H1 (cell line): ENCODE data around the gene BCL2L13. TPM values are rescaled to one million over a fixed set of nuclear protein-coding genes. Genes with fewer than 3 reads are reported as not detected.

Experiments used
- CTCF ChIA-PET: fragments of 300-600 bp; sonication (Branson Sonifier 250); formaldehyde crosslinking; loops from one replicate; lab custom pipeline; 2021; ENCODE audit not compliant: partially characterized antibody; lab: Charles Lee
- POLR2A ChIA-PET: fragments of 300-600 bp; sonication (Branson Sonifier 250); formaldehyde crosslinking; loops from one replicate; lab custom pipeline; 2021; ENCODE audit warnings: inconsistent platforms; ENCODE audit not compliant: partially characterized antibody; lab: Charles Lee
- DNase-seq, 2 experiments: peaks; one replicate each; pipeline versions ENCODE4 v3.0.0 to v3.0.0-alpha.2; 2010 to 2022; ENCODE audit warnings: low spot score in 2 of 2, low read depth in 1 of 2, mixed read lengths in 1 of 2
- FAIRE-seq: peaks from 2 replicates; lab custom pipeline; 2011; peaks lifted over from hg19 to GRCh38; lab: Jason Lieb, UNC
- H2AFZ ChIP-seq: 2 replicates; pipeline ENCODE4 v1.8.1; 2012; ENCODE audit warnings: low read length, inconsistent platforms
- H2AK5ac ChIP-seq: 2 replicates; pipeline ENCODE4 v1.6.1; 2013; ENCODE audit warnings: low read depth, low read length
- H2BK120ac ChIP-seq: replicated peaks from 2 replicates; pipeline ENCODE3; 2013; ENCODE audit warnings: low read depth, low read length, inconsistent platforms
- H2BK12ac ChIP-seq: 2 replicates; pipeline ENCODE4 v1.6.1; 2013; ENCODE audit warnings: low read depth, low read length
- H2BK15ac ChIP-seq: 2 replicates; pipeline ENCODE4 v1.6.1; 2013; ENCODE audit warnings: low read length
- H2BK20ac ChIP-seq: 2 replicates; pipeline ENCODE4 v1.6.1; 2013; ENCODE audit warnings: low read length
- H2BK5ac ChIP-seq: 2 replicates; pipeline ENCODE4 v1.6.1; 2013; ENCODE audit warnings: low read depth, low read length
- H3K14ac ChIP-seq: 2 replicates; pipeline ENCODE4 v1.6.1; 2013; ENCODE audit warnings: inconsistent platforms; ENCODE audit not compliant: insufficient read length
- H3K18ac ChIP-seq: 2 replicates; pipeline ENCODE4 v1.6.1; 2013; ENCODE audit warnings: low read length; ENCODE audit errors: extremely low read depth
- H3K23ac ChIP-seq: 2 replicates; pipeline ENCODE4 v1.6.1; 2013; ENCODE audit warnings: inconsistent platforms; ENCODE audit not compliant: insufficient read length
- H3K23me2 ChIP-seq: 2 replicates; pipeline ENCODE4 v1.6.1; 2013; ENCODE audit warnings: low read depth, low read length
- H3K27ac ChIP-seq: 2 replicates; pipeline ENCODE4 v1.6.1; 2011; ENCODE audit warnings: low read depth, low read length, inconsistent platforms
- H3K27me3 ChIP-seq, 4 experiments: replicated peaks in 1 of 4; 1 replicate in 1 of 4; 2 replicates in 3 of 4; pipeline versions ENCODE4 v1.6.1 to v1.8.1; 2011 to 2013; ENCODE audit warnings: low read length in 3 of 4, mild to moderate bottlenecking in 3 of 4, inconsistent platforms in 2 of 4, mixed read lengths in 2 of 4, moderate library complexity in 1 of 4; ENCODE audit not compliant: control insufficient read depth in 3 of 4, insufficient read depth in 3 of 4; ENCODE audit errors: extremely low read depth in 1 of 4
- H3K36me3 ChIP-seq, 4 experiments: 2 replicates each; pipeline versions ENCODE4 v1.6.1 to v1.8.1; 2011 to 2013; ENCODE audit warnings: mild to moderate bottlenecking in 4 of 4, low read length in 3 of 4, moderate library complexity in 2 of 4, control low read depth in 1 of 4, inconsistent platforms in 1 of 4; ENCODE audit not compliant: insufficient read depth in 4 of 4, control insufficient read depth in 2 of 4
- H3K4ac ChIP-seq: replicated peaks from 2 replicates; pipeline ENCODE3; 2013; ENCODE audit warnings: low read length, low read depth, mixed read lengths, inconsistent platforms; ENCODE audit not compliant: insufficient read length
- H3K4me1 ChIP-seq, 4 experiments: replicated peaks in 1 of 4; 1 replicate in 1 of 4; 2 replicates in 3 of 4; pipeline versions ENCODE4 v1.6.1 to v1.8.1; 2011 to 2013; ENCODE audit warnings: low read length in 3 of 4, inconsistent platforms in 2 of 4, mixed read lengths in 1 of 4; ENCODE audit not compliant: insufficient read depth in 4 of 4, control insufficient read depth in 3 of 4
- H3K4me2 ChIP-seq, 2 experiments: 2 replicates each; pipeline versions ENCODE4 v1.6.1 to v1.8.1; 2011 to 2013; ENCODE audit warnings: low read depth in 2 of 2, low read length in 2 of 2, control low read depth in 1 of 2, inconsistent platforms in 1 of 2, mild to moderate bottlenecking in 1 of 2; ENCODE audit not compliant: insufficient read depth in 1 of 2
- H3K4me3 ChIP-seq, 4 experiments: fragments of 200-600, 300-600 bp in 1 of 4; sonication (generic), shearing (Covaris generic), sonication (Bioruptor Twin) in 1 of 4; 2 replicates each; pipeline versions ENCODE4 v1.5.1 to v1.8.1; 2011 to 2016; ENCODE audit warnings: low read length in 4 of 4, low read depth in 3 of 4, control low read depth in 2 of 4, inconsistent platforms in 2 of 4, mild to moderate bottlenecking in 2 of 4, mixed read lengths in 1 of 4, moderate library complexity in 1 of 4; ENCODE audit not compliant: insufficient read depth in 2 of 4; ENCODE audit errors: extremely low read depth in 1 of 4
- H3K56ac ChIP-seq: replicated peaks from 2 replicates; pipeline ENCODE3; 2013; ENCODE audit warnings: low read depth, mild to moderate bottlenecking, mixed read lengths, low read length, inconsistent platforms; ENCODE audit not compliant: insufficient read length
- H3K79me1 ChIP-seq: 2 replicates; pipeline ENCODE4 v1.6.1; 2013; ENCODE audit warnings: low read depth, low read length, control low read depth
- H3K79me2 ChIP-seq, 2 experiments: 2 replicates each; pipeline versions ENCODE4 v1.6.1 to v1.8.1; 2012 to 2013; ENCODE audit warnings: low read length in 2 of 2, mild to moderate bottlenecking in 2 of 2, inconsistent platforms in 1 of 2; ENCODE audit not compliant: insufficient read depth in 2 of 2, control insufficient read depth in 1 of 2
- H3K9ac ChIP-seq, 4 experiments: replicated peaks in 1 of 4; 1 replicate in 1 of 4; 2 replicates in 3 of 4; pipeline versions ENCODE4 v1.6.1 to v1.8.1; 2011 to 2013; ENCODE audit warnings: low read depth in 3 of 4, low read length in 3 of 4, control low read depth in 2 of 4, mild to moderate bottlenecking in 2 of 4, moderate library complexity in 2 of 4, inconsistent platforms in 1 of 4; ENCODE audit errors: extremely low read depth in 1 of 4
- H3K9me3 ChIP-seq, 2 experiments: 2 replicates each; pipeline versions ENCODE4 v1.6.1 to v1.8.1; 2012 to 2013; ENCODE audit warnings: mild to moderate bottlenecking in 2 of 2, moderate library complexity in 2 of 2, control low read depth in 1 of 2, inconsistent platforms in 1 of 2, low read depth in 1 of 2, low read length in 1 of 2, mixed read lengths in 1 of 2; ENCODE audit not compliant: insufficient read depth in 2 of 2
- H4K20me1 ChIP-seq, 2 experiments: replicated peaks in 1 of 2; 2 replicates each; pipeline versions ENCODE3 to v1.8.1; 2011 to 2013; ENCODE audit warnings: inconsistent platforms in 2 of 2, low read length in 2 of 2, mild to moderate bottlenecking in 1 of 2; ENCODE audit not compliant: insufficient read depth in 2 of 2, control insufficient read depth in 1 of 2
- H4K5ac ChIP-seq: 2 replicates; pipeline ENCODE4 v1.6.1; 2013; ENCODE audit warnings: low read length, low read depth, mixed read lengths, inconsistent platforms; ENCODE audit not compliant: insufficient read length
- H4K8ac ChIP-seq: 2 replicates; pipeline ENCODE4 v1.8.0; 2013; ENCODE audit warnings: mild to moderate bottlenecking, moderate library complexity, low read length, inconsistent platforms; ENCODE audit not compliant: insufficient read depth; ENCODE audit errors: extremely low read depth
- H4K91ac ChIP-seq: replicated peaks from 2 replicates; pipeline ENCODE3; 2013; ENCODE audit warnings: low read length, mixed read lengths, inconsistent platforms; ENCODE audit not compliant: insufficient read length
- ASH2L ChIP-seq: fragments of 200-600, 300-600 bp; sonication (generic); IDR thresholded peaks from one replicate; pipeline ENCODE4 v1.7.1; 2017; ENCODE audit warnings: low read length
- CBX5 ChIP-seq: fragments of 300-800, 300-1000 bp; sonication (generic); IDR thresholded peaks from 2 replicates; pipeline ENCODE4 v1.7.1; 2016; ENCODE audit warnings: antibody characterized with exemption, low read length, low read depth
- CEBPB ChIP-seq: IDR thresholded peaks from 2 replicates; pipeline ENCODE4 v1.6.1; 2012; ENCODE audit warnings: low read depth, low read length
- CHD1 ChIP-seq: IDR thresholded peaks from 2 replicates; pipeline ENCODE4 v1.6.1; 2012; ENCODE audit warnings: low read depth, low read length, improper control_type of control experiment
- CTBP2 ChIP-seq: IDR thresholded peaks from 2 replicates; pipeline ENCODE4 v1.7.0; 2011; ENCODE audit warnings: borderline replicate concordance, mild to moderate bottlenecking, moderate library complexity, mixed read lengths, low read length; ENCODE audit not compliant: insufficient read depth, insufficient read length
- SP1 ChIP-seq: IDR thresholded peaks from 2 replicates; pipeline ENCODE4 v1.6.1; 2011; ENCODE audit warnings: low read depth, low read length
- SP4 ChIP-seq: IDR thresholded peaks from 2 replicates; pipeline ENCODE4 v1.6.1; 2012; ENCODE audit warnings: low read length, inconsistent platforms
- SRF ChIP-seq: IDR thresholded peaks from 2 replicates; pipeline ENCODE4 v1.6.1; 2011; ENCODE audit warnings: mild to moderate bottlenecking, low read depth, low read length, moderate library complexity
- SUZ12 ChIP-seq: fragments of 200-600 bp; sonication (generic); IDR thresholded peaks from 2 replicates; pipeline ENCODE4 v1.6.1; 2012; ENCODE audit warnings: mild to moderate bottlenecking, inconsistent platforms, low read length, moderate library complexity, mixed read lengths
- TAF1 ChIP-seq: IDR thresholded peaks from 2 replicates; pipeline ENCODE4 v1.6.1; 2011; ENCODE audit warnings: mild to moderate bottlenecking, low read depth, low read length
- TCF12 ChIP-seq: IDR thresholded peaks from 2 replicates; pipeline ENCODE4 v1.6.1; 2011; ENCODE audit warnings: low read depth, mild to moderate bottlenecking, low read length
- WGBS, 2 experiments: shearing (Covaris generic) in 1 of 2; methylation state at CpG; one replicate each; pipeline versions ENCODE4 v1.1.6 to v1.1.7; 2013 to 2015; ENCODE audit warnings: low lambda C conversion rate in 2 of 2, mixed read lengths in 2 of 2, inconsistent platforms in 1 of 2, low coverage in 1 of 2, missing lambda C conversion rate in 1 of 2; ENCODE audit not compliant: insufficient replicate concordance in 2 of 2, insufficient coverage in 1 of 2, insufficient read length in 1 of 2; ENCODE audit errors: extremely low coverage in 1 of 2, missing lambda C conversion rate in 1 of 2; 5-methylcytosine and 5-hydroxymethylcytosine counted together
- polyA plus RNA-seq, 7 experiments: library from polyadenylated mRNA; depleted of rRNA in 3 of 7; stranded (reverse) in 5 of 7; unstranded in 2 of 7; fragments of >200 nt in 5 of 7; fragments of 200-250 nt in 2 of 7; gene quantifications; 1 replicate in 5 of 7; 2 replicates in 1 of 7; 4 replicates in 1 of 7; pipeline versions ENCODE4 v1.2.1 to v1.2.3, GENCODE V29; 2011 to 2013; ENCODE audit warnings: missing spikeins in 2 of 7, mixed read lengths in 2 of 7
- total RNA-seq: library from RNA; stranded (reverse); fragmentation: NEBNext Ultra II Directional; extraction: Animal tissue kit (Norgen Biotek cat#: 25700); gene quantifications from 2 replicates; pipeline ENCODE4 v1.2.1, GENCODE V29; 2021

The BCL2L13 gene
- total and polyA plus RNA-seq, 2 of the 8 experiments (the other 6 are each of a cell fraction or from before 2014, with no cell fraction given) = 20.7 to 35.0 TPM

DNA sequence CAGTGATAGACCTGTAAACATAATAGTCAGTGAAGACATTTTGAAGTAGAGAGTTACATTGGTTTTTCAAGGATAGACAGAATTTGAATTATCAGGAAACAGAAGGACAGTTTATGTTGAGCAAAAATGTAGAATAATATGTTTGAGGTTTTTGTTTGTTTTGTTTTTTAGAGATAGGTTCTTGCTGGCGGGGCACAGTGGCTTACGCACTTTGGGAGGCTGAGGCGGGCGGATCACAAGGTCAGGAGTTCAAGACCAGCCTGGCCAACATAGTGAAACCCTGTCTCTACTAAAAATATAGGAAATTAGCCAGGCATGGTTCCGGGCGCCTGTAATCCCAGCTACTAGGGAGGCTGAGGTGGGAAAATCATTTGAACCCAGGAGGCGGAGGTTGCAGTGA lies 35.6 kb downstream of the BCL2L13 start:
- H4K8ac ChIP-seq = no peak overlapping the region
- no peak overlapping the region for H3K18ac ChIP-seq
- POLR2A ChIA-PET = interaction anchor here (0.6 to 1.4 kb wide), 3 partner anchors 54 to 266 kb away, joined by 3 read pairs; no protein-coding TSS in a partner anchor
- no peak overlapping the region for H3K4me3 ChIP-seq
- H3K4me1 ChIP-seq = peaks cover 0 to 6% (median 3%) of the 10 kb centered on the region in 4 experiments; a peak in 3 of 7 replicates
- DNase-seq (no peak), FAIRE-seq (no peak)
- no peak overlapping the region for H2AFZ ChIP-seq
- no peak overlapping the region for H4K5ac ChIP-seq
- no peaks in the 10 kb centered on the region for H3K27me3 ChIP-seq
- CTCF ChIA-PET = no interaction called here
- no peak overlapping the region for H4K91ac ChIP-seq
- no peak overlapping the region for H3K56ac ChIP-seq
- H2BK20ac ChIP-seq = no peak overlapping the region
- no peak overlapping the region for H3K4ac ChIP-seq
- H3K27ac ChIP-seq = no peak overlapping the region
- no peak for TF ChIP-seq SUZ12
- no peak for TF ChIP-seq ASH2L
- no peak for TF ChIP-seq CTBP2
- TF ChIP-seq CBX5 = no peak
- no peak for TF ChIP-seq SP4
- no peak for TF ChIP-seq CEBPB
- TF ChIP-seq TAF1 = no peak
- no peak for TF ChIP-seq TCF12
- TF ChIP-seq SP1 = no peak
- TF ChIP-seq SRF = no peak
- no peak for TF ChIP-seq CHD1
- no peaks in the 10 kb centered on the region for H3K79me1 ChIP-seq
- peaks cover 0 to 7% of the 10 kb centered on the region in 2 experiments; a peak in 1 of 4 replicates for H3K79me2 ChIP-seq
- no peak overlapping the region for H3K23ac ChIP-seq
- no peaks in the 10 kb centered on the region for H3K9me3 ChIP-seq
- no peak overlapping the region for H2AK5ac ChIP-seq
- H2BK15ac ChIP-seq = no peak overlapping the region
- 88% methylated on average over 7 of the region's 7 CpGs; no CpG with 5 or more reads in 1 of the 2 experiments for WGBS, 2 experiments
- no peak overlapping the region for H2BK5ac ChIP-seq
- peaks cover 2% of the 10 kb centered on the region; the same call in 1 of the 2 replicates for H3K23me2 ChIP-seq
- no peak overlapping the region for H3K9ac ChIP-seq
- no peak overlapping the region for H2BK12ac ChIP-seq
- no peak overlapping the region for H3K14ac ChIP-seq
- no peak overlapping the region for H2BK120ac ChIP-seq
- H3K4me2 ChIP-seq = no peak overlapping the region
- no peaks in the 10 kb centered on the region for H3K36me3 ChIP-seq
- H4K20me1 ChIP-seq = peaks cover 0 to 2% of the 10 kb centered on the region in 2 experiments
